Measurements from ENCODE around the gene ZSWIM5. TPM values are rescaled to one million over a fixed set of nuclear protein-coding genes. Genes with fewer than 3 reads are reported as not detected.

Gene ZSWIM5
- total and polyA plus RNA-seq, 9 of the 15 experiments (the other 6 are each of a cell fraction or from before 2014, with no cell fraction given), result under 0.01 to 0.07 (median 0.03) TPM; not detected in 3

- TF ChIP-seq CEBPZ (IDR thresholded peaks at IDR 0.05; ENCODE audit: borderline replicate concordance, low read depth, low read length), result no peak
- TF ChIP-seq CBFB (CRISPR knock-in tag; IDR thresholded peaks at IDR 0.05), result no peak
- TF ChIP-seq THAP7 (CRISPR knock-in tag; IDR thresholded peaks at IDR 0.05), result no peak
- peak; percentile 88 for TF ChIP-seq NEUROD1 (IDR thresholded peaks at IDR 0.05; ENCODE audit: borderline replicate concordance, low read depth, low read length, partially characterized antibody)
- peak; percentile 84 for TF ChIP-seq NKRF (IDR thresholded peaks at IDR 0.05; ENCODE audit: borderline replicate concordance)
- TF ChIP-seq HIVEP1 (CRISPR knock-in tag; IDR thresholded peaks at IDR 0.05), result no peak
- no peak for TF ChIP-seq THRA (IDR thresholded peaks at IDR 0.05)
- TF ChIP-seq ILF3 (IDR thresholded peaks at IDR 0.05; ENCODE audit: borderline replicate concordance), result no peak
- TF ChIP-seq CC2D1A (IDR thresholded peaks at IDR 0.05), result no peak
- no peak for TF ChIP-seq RBM25 (IDR thresholded peaks at IDR 0.05; ENCODE audit: low read depth, low read length, severe bottlenecking)
- peak; percentile 14; the same call in 1 of the 2 replicates for TF ChIP-seq ZBTB7A (IDR thresholded peaks at IDR 0.05; ENCODE audit: borderline replicate concordance, control insufficient read depth, low read depth, low read length)
- no peak for TF ChIP-seq NFATC3 (IDR thresholded peaks at IDR 0.05)
- peak; percentile 50 for TF ChIP-seq FIP1L1 (IDR thresholded peaks at IDR 0.05; ENCODE audit: low read depth, low read length, poor library complexity, severe bottlenecking)
- TF ChIP-seq SMARCA5 (IDR thresholded peaks at IDR 0.05), result peak; percentile 42; the same call in 1 of the 2 replicates
- TF ChIP-seq XRCC5 (IDR thresholded peaks at IDR 0.05; ENCODE audit: low read depth, low read length), result no peak
- no peak for TF ChIP-seq CHD4 (IDR thresholded peaks at IDR 0.05; ENCODE audit: insufficient read depth, insufficient replicate concordance, low read depth, low read length, poor library complexity, severe bottlenecking)
- TF ChIP-seq PURB (CRISPR knock-in tag; IDR thresholded peaks at IDR 0.05; ENCODE audit: low read depth), result no peak
These were observed 195.3 kb downstream of the ZSWIM5 start, which contains the start of gene HECTD3 (continued) for GRCh38 chr1:45010855-45011811.
